Measurements from ENCODE around the gene BMERB1.
"Not testable (repeated sequence)": the region's sequence is repeated elsewhere in the genome, so short reads cannot be mapped to it uniquely, and the experiment has no call there.

BMERB1 gene

GRCh38 chr16:15426796-15427195 is 7.6 kb upstream of the BMERB1 start:
- no peak for DNase-seq

DNA sequence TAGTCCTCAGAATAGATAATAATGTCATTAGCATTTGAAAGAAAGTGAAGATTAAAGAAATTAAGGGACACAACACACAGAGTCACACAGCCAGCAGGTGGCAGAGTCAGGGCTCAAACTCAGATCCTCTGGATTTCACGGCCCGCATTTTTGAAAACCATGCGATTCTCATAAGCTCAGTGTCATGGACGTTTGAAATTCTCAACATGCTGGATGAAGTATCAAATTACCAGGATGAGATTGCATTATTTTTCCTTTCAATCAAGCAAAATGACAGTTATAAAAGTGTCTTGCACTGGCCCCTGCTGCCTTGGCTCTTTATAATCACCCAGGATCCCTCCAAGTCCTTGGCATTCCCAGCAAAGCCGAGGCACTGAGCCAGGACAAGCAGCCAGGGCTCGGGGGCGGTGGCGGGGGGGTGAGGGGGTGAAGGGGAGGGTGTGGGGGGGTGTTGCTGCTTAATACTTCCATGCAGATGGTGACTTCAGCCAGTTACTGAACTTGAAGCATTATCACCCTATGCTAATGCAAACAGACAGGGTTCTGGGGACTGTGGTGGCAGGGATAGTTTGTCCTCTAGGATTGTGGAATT is 6.6 kb upstream of the BMERB1 start:
- DNase-seq = peak; percentile 25

DNA sequence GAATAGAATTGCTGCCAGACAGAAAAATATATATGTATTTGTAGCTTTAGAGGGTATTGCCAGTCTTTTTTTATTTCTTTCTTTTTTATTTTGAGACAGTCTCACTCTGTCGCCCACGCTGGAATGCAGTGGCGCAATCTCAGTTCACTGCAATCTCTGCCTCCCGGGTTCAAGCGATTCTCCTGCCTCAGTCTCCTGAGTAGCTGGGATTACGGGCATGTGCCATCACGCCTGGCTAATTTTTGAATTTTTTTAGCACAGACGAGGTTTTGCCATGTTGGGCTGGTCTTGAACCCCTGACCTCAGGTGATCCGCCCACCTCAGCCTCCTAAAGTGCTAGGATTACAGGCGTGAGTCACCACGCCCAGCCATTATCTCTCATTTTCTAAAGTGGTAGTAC is 3.5 kb upstream of the BMERB1 start:
- DNase-seq = not testable (repeated sequence)

DNA sequence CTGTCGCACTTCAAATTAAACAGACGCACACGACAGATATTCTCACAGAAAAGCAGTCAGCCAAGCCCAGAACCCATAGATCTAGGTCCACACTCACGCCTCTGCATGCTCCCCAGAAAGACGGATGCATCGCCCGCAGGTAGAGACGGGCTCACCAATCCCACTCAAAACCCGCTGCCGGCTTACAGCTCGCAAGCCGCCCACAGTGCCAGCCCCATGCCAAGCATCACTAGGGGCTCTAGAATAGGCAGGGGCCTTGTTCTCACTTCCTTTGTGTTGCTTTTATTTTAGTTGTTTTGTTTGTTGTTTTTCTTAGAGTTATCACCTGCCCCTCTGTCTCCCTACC is 336 bp upstream of the BMERB1 start:
- DNase-seq = peak; percentile 22

DNA sequence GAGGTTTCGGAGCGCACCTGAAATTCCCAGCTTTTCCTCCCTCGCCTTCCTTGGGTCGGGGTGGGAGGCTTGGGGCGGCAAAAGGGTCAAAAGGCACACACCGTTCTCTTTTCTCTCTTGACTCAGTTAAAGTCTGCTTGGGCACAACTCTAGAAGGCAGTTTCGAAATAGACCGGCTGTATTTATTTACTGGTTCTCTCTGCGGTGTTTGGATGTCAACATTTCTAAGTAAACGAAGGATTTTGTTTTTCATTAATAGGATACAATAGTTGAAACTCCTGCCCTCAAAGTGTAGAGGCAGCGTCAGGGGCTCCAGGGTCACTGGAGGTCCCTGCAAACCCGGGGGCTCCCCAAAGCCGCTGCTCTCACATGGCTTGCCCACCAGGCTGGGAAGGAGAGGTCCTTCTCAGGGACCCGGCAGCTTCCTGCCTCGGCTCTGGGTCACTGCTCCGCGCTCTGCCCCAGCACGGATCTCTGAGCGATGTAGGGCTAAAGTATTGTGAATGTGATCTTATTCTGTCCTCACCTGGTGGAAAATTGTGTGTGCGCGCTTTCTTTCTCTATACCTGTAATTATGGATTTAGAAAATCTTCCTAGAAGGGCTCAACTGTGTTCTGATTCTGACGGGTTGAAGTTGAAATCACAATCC is 952 bp downstream of the BMERB1 start:
- no peak for DNase-seq

DNA sequence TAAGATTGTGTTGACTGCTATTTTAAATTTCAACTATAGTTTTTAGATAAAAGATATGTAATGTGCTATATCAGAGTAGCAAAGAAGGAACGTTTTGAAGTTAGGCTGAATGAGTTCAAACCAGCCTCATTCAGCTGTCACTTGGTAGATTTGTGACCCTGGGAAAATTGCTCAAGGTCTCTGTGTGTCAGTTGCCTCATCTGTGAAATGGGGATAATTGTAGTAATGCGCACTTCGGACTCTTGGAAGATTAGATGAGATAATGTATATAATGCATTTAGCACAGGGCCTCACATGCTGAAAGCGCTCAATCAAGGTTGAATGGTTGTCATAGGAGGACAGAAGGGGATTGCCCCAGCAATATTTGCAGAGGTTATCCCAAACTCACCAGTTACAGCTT is 4.7 kb downstream of the BMERB1 start:
- no peak for DNase-seq

DNA sequence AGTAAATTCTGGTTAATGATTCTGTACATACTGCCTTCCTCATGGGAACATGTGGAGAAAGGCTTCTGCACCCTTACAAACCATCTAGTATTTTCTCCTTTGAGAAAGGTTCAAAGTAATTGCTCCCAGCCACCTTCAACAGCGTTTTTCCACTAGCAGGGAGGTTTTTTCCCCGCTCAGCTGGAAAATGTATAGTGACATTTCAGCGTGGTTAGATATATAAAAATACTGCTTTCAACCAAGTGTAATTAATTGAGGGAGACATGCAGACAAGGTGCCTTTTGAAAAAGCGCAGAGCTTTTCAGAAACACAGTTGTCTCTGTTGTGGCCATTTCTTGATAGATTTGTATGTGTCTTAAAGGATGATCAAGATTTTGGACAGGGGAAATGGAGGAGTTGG is 5.1 kb downstream of the BMERB1 start:
- DNase-seq = no peak

GRCh38 chr16:15440852-15441251 is 6.5 kb downstream of the BMERB1 start:
- no peak for DNase-seq

- not testable (repeated sequence) for DNase-seq
Measured at GRCh38 chr16:15442140-15442539, 7.8 kb downstream of the BMERB1 start.

DNA sequence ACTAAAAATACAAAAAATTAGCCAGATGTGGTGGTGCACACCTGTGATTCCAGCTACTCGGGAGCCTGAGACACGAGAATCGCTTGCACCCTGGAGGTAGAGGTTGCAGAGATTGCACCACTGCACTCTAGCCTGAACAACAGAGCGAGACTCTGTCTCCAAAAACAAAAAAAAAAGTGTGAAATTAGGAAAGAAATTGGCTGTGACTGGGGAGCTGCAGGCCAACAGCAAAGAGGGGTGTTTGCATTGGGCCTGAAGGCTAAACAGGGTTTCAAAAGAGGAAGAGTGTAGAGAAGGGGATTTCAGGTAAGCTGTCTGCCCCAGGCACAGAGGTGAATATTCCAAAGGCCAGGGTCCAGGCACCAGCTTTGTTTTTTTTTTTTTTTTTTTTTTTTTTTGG is 9.4 kb downstream of the BMERB1 start:
- DNase-seq = no peak

DNA sequence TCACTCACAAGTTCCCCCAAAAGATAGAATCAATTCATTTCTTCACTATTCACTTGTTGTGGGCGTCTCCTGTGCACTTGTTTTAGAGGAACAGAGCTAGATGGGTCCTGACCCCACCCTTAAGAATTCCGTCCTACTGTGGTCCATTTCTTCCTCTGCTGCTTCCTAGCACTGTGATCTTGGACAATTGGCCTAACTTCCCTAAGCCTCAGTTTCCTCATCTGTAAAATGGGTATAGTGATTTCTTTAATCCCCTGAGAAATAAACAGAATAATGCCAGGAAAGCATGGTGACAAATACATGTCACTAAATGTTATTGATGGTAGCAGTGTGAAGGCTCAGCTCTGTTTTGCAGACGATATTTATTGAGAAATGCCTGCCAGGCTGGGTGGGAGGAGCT is 9.9 kb downstream of the BMERB1 start:
- DNase-seq = no peak

- DNase-seq = no peak
Measured at GRCh38 chr16:15445450-15445849, 11.1 kb downstream of the BMERB1 start.

DNA sequence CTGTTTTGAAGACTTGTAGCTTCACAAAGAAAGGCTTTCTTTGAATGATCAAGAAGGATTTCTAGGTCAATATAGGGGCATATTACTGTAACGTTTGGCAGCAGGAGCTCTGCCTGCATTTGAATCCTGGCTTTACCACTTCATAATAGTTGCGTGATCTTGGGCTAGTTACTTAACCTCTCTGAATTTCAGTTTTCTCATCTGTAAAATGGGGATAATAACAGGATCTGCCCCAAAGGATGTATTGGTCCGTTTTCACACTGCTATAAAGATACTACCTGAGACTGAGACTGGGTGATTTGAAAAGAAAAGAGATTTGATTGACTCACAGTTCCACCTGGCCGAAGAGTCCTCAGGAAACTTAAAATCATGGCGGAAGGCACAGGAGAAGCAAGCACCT is 12.5 kb downstream of the BMERB1 start:
- DNase-seq = no peak

DNA sequence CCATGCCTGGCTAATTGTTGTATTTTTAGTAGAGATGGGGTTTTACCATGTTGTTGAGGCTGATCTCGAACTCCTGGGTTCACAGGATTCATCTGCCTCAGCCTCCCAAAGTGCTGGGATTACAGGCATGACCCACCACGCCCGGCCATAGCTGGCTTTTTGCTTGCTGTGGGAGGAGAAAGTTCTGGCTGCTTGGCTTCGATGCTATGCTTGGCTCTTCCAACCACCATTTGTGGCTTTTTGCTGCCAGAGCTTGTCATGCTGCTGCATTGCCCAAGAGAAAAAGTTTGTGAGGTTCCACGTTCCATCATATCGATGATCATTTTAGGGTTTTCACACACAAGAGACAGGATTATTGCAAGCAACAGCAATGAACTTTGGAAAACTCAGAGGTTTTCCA is 16.2 kb downstream of the BMERB1 start:
- no peak for DNase-seq

DNA sequence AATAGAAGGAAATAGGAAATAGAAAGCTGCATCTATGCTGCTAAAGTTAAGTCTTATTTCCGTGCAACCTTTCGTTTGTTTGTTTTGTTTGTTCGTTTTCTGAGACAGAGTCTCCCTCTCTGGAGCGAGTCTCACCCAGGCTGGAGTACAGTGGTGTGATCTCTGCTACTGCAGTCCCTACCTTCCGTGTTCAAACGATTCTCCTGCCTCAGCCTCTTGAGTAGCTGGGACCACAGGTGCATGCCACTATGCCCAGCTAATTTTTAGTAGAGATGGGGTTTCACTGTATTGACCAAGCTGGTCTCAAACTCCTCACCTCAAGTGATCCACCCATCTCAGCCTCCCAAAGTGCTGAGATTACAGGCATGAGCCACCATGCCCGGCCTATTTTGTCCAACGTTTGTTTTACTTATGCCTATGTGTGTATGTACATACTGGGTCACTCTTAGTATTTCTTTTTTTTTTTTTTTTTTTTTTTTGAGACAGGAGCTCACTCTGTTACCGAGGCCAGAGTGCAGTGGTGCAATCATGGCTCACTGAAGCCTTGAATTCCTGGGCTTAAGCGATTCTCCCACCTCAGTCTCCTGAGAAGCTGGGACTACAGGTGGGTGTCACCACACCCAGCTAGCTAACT is 16.8 kb downstream of the BMERB1 start:
- no peak for DNase-seq

DNA sequence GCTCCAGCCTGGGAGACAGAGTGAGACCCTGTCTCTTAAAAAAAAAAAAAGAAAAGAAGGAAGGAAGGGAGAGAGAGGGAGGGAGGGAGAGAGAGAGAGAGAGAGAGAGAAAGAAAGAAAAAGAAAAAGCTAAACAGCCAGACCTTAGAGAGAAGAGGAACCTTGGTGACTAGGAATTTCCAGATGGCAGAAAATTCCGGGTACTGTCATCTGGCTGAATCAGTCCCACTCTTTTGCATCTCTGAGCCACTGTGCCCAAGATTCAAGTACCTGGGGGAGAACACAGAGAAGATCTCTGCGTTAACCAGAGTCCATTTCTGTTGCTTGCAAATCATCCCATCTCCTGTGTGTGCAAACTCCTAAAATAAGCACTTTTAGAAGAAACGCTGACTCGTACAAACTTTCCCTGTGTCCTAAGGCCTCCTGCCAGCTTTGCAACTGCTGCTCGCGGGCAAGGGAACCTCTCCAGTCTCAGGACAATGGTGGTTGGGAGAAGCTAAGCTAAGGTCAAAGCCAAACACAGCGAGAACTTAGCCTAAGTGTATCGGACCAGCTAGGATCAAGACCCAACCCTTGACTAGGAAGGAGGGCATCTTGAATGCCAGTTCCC is 18.0 kb downstream of the BMERB1 start:
- DNase-seq = no peak

GRCh38 chr16:15453296-15453695 is 18.9 kb downstream of the BMERB1 start:
- not testable (repeated sequence) for DNase-seq

DNA sequence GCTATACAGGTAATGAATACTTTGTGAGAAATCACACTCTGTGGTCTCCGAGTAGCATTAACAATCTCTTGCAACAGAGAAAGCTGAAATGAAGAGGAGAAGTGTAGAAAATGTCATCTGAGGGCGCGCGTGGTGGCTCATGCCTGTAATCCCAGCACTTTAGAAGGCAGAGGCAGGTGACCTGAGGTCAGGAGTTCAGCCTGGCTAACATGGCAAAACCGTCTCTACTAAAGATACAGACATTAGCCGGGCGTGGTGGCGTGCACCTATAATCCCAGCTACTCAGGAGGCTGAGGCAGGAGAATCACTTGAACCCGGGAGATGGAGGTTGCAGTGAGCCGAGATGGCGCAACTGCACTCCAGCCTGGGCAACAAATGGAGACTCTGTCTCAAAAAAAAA is 20.5 kb downstream of the BMERB1 start:
- not testable (repeated sequence) for DNase-seq

GRCh38 chr16:15457400-15457799 is 23.0 kb downstream of the BMERB1 start:
- DNase-seq = no peak

GRCh38 chr16:15457958-15458357 is 23.6 kb downstream of the BMERB1 start:
- no peak for DNase-seq

GRCh38 chr16:15459791-15460190 is 25.4 kb downstream of the BMERB1 start:
- no peak for DNase-seq

DNA sequence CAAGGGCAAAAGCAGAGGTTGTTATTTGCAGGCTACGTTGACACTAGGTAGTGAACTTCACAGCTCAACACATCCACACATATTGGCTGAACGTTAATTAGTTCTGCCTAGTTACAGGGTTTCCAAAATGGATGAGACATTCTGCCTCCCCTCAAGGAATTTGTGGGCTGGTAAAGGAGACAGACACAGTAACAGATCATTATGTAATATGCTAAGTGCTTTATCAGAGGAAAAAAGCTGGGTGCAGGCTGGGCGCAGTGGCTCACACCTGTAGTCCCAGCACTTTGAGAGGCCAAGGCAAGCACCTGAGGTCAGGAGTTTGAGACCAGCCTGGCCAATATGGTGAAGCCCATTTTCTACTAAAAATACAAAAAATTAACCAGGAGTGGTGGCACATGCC is 26.2 kb downstream of the BMERB1 start:
- no peak for DNase-seq

DNA sequence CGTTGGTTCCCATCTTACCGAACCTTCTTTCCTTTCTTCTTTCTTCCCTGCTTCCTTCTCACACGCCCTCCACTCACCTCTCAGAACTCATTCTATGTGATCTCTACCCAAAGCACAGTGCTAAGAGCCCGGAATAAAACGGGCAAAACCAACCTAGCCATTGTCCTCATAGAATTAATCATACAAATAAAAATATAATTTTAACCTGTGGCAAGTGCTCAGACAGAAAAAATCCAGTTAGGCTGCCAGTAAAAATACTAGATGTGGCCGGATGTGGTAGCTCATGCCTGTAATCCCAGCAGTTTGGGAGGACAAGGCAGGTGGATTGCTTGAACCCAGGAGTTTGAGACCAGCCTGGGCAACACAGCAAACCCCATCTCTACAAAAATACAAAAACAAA is 27.0 kb downstream of the BMERB1 start:
- DNase-seq = no peak

All from stimulated activated naive CD4-positive, alpha-beta T cell treated with Interleukin-2 at 50 U/mL for 16 hours (primary cell).